Testis (tissue), 2 donors: ENCODE measurements around the gene STIM2.

Experiments used
- CTCF ChIP-seq, 3 experiments: fragments of 450-650 bp in 2 of 3; fragments of 200-600 bp in 1 of 3; sonication (generic) in 1 of 3; IDR thresholded peaks; one replicate each; pipeline ENCODE4 v1.5.1; 2016 to 2019; ENCODE audit warnings: antibody characterized with exemption in 3 of 3, mild to moderate bottlenecking in 2 of 3, moderate library complexity in 1 of 3
- POLR2A ChIP-seq: fragments of 450-650 bp; IDR thresholded peaks from one replicate; pipeline ENCODE4 v1.6.1; 2017; ENCODE audit warnings: antibody characterized with exemption, mild to moderate bottlenecking, moderate library complexity

- TF ChIP-seq CTCF (IDR thresholded peaks at IDR 0.05), result no peak
- TF ChIP-seq POLR2A, result no peak
These were observed 139.5 kb downstream of the STIM2 start for GRCh38 chr4:27000122-27000521.
